Caco-2 (cell line): Measurements from ENCODE around the gene RAMP1. TPM values are rescaled to one million over a fixed set of nuclear protein-coding genes. Genes with fewer than 3 reads are reported as not detected.

Experiments used
- BruUV-seq: library from RNA; stranded (reverse); fragments of 400-500 nt; replicated peaks from 2 replicates; lab custom pipeline; 2021; lab: Mats Ljungman, UMichigan
- CTCF ChIA-PET: fragments of 300-600 bp; sonication (Branson Sonifier 250); formaldehyde crosslinking; loops from one replicate; lab custom pipeline; 2022; ENCODE audit warnings: antibody characterized with exemption; lab: Charles Lee
- POLR2A ChIA-PET: fragments of 300-600 bp; sonication (Branson Sonifier 250); formaldehyde crosslinking; loops from one replicate; lab custom pipeline; 2022; ENCODE audit warnings: antibody characterized with exemption; lab: Charles Lee
- DNase-seq, 2 experiments: peaks; one replicate each; pipeline versions ENCODE4 v3.0.0 to v3.0.0-alpha.2; 2020 to 2022
- H3K27me3 ChIP-seq: replicated peaks from 2 replicates; pipeline ENCODE4 v1.6.0; 2011; ENCODE audit warnings: low read length; ENCODE audit not compliant: control insufficient read depth, insufficient read depth
- H3K36me3 ChIP-seq: 2 replicates; pipeline ENCODE4 v1.5.1; 2011; ENCODE audit warnings: low read length; ENCODE audit not compliant: control insufficient read depth, insufficient read depth
- H3K4me1 ChIP-seq: fragments of 250-450 bp; sonication (Bioruptor Pico); 2 replicates; pipeline ENCODE4 v1.5.1; 2020; ENCODE audit warnings: mild to moderate bottlenecking
- H3K4me3 ChIP-seq: 2 replicates; pipeline ENCODE4 v1.5.1; 2011; ENCODE audit warnings: low read depth, mild to moderate bottlenecking, control low read depth, low read length
- H3K9me3 ChIP-seq: fragments of 250-450 bp; sonication (Bioruptor Pico); 2 replicates; pipeline ENCODE4 v1.5.1; 2020; ENCODE audit warnings: mild to moderate bottlenecking, moderate library complexity
- H3K27ac Mint-ChIP-seq: one replicate; pipeline ENCODE4 v1.8.0; 2022; ENCODE audit warnings: mixed read lengths; ENCODE audit not compliant: unreplicated experiment
- H3K27me3 Mint-ChIP-seq: one replicate; pipeline ENCODE4 v1.8.0; 2022; ENCODE audit warnings: mixed read lengths; ENCODE audit not compliant: insufficient read depth, unreplicated experiment
- H3K36me3 Mint-ChIP-seq: one replicate; pipeline ENCODE4 v1.8.0; 2022; ENCODE audit warnings: mild to moderate bottlenecking, mixed read lengths; ENCODE audit not compliant: insufficient read depth, unreplicated experiment
- H3K4me1 Mint-ChIP-seq: one replicate; pipeline ENCODE4 v1.8.0; 2022; ENCODE audit warnings: low read depth, mixed read lengths; ENCODE audit not compliant: unreplicated experiment
- H3K4me3 Mint-ChIP-seq: one replicate; pipeline ENCODE4 v1.8.0; 2022; ENCODE audit warnings: mild to moderate bottlenecking, moderate library complexity, mixed read lengths; ENCODE audit not compliant: unreplicated experiment
- H3K9me3 Mint-ChIP-seq: one replicate; pipeline ENCODE4 v1.8.0; 2022; ENCODE audit warnings: mixed read lengths; ENCODE audit not compliant: unreplicated experiment
- CTCF ChIP-seq, 2 experiments: fragments of 200-600 bp in 1 of 2; IDR thresholded peaks; 1 replicate in 1 of 2; 2 replicates in 1 of 2; pipeline versions ENCODE4 v1.5.1 to v1.8.0; 2011 to 2022; ENCODE audit warnings: antibody characterized with exemption in 1 of 2, control low read depth in 1 of 2, inconsistent platforms in 1 of 2, low read depth in 1 of 2, low read length in 1 of 2, mild to moderate bottlenecking in 1 of 2, moderate library complexity in 1 of 2; ENCODE audit not compliant: insufficient read depth in 1 of 2, severe bottlenecking in 1 of 2, unreplicated experiment in 1 of 2
- intact Hi-C: fragments of 100-400 bp; cut with micrococcal nuclease; formaldehyde crosslinking; loops from one replicate; pipeline ENCODE4 v1.10.0; 2022; ENCODE audit not compliant: unreplicated experiment
- total RNA-seq: library from RNA; stranded (reverse); gene quantifications from 2 replicates; pipeline ENCODE4 v1.2.3, GENCODE V29; 2022

The RAMP1 gene
- total RNA-seq, 1 experiment from 2014 or later, result 2.2 TPM

GRCh38 chr2:237879991-237880560, 20.7 kb downstream of the RAMP1 start:
- Histone ChIP-seq H3K4me1 (no peaks in the 10 kb centered on the region), H3K9me3 (no peaks in the 10 kb centered on the region), H3K27me3 (no peaks in the 10 kb centered on the region), H3K36me3 (no peaks in the 10 kb centered on the region), H3K4me3 (no peak overlapping the region)
- H3K27me3 Mint-ChIP-seq, result no peaks in the 10 kb centered on the region
- H3K36me3 Mint-ChIP-seq, result no peaks in the 10 kb centered on the region
- BruUV-seq, result no TSS peak
- no peak for DNase-seq
- H3K4me3 Mint-ChIP-seq, result no peak overlapping the region
- ChIA-PET CTCF (no interaction called here), POLR2A (no interaction called here)
- no peak overlapping the region for H3K27ac Mint-ChIP-seq
- H3K9me3 Mint-ChIP-seq, result no peaks in the 10 kb centered on the region
- no peak for TF ChIP-seq CTCF (IDR thresholded peaks at IDR 0.05; ENCODE audit: insufficient read depth in 1 of 2, low read depth in 1 of 2, low read length in 1 of 2, severe bottlenecking in 1 of 2, unreplicated experiment in 1 of 2)
- no peaks in the 10 kb centered on the region for H3K4me1 Mint-ChIP-seq
- intact Hi-C loops, result no loop called here

GRCh38 chr2:237882510-237883481, 23.4 kb downstream of the RAMP1 start:
- CTCF ChIA-PET, result no interaction called here
- H3K4me1 ChIP-seq, result no peaks in the 10 kb centered on the region
- no peaks in the 10 kb centered on the region for H3K36me3 Mint-ChIP-seq
- no peaks in the 10 kb centered on the region for H3K36me3 ChIP-seq
- TF ChIP-seq CTCF (IDR thresholded peaks at IDR 0.05; ENCODE audit: insufficient read depth in 1 of 2, low read depth in 1 of 2, low read length in 1 of 2, severe bottlenecking in 1 of 2, unreplicated experiment in 1 of 2), result no peak
- H3K27me3 Mint-ChIP-seq, result no peaks in the 10 kb centered on the region
- H3K27me3 ChIP-seq, result no peaks in the 10 kb centered on the region
- no peak overlapping the region for H3K4me3 Mint-ChIP-seq
- H3K4me3 ChIP-seq, result no peak overlapping the region
- H3K9me3 ChIP-seq, result no peaks in the 10 kb centered on the region
- H3K4me1 Mint-ChIP-seq, result no peaks in the 10 kb centered on the region
- intact Hi-C loops, result no loop called here
- BruUV-seq, result no TSS peak
- POLR2A ChIA-PET, result no interaction called here
- no peaks in the 10 kb centered on the region for H3K9me3 Mint-ChIP-seq
- no peak for DNase-seq
- H3K27ac Mint-ChIP-seq, result no peak overlapping the region

- H3K27ac Mint-ChIP-seq, result no peak overlapping the region
- no TSS peak for BruUV-seq
- POLR2A ChIA-PET, result no interaction called here
- no peaks in the 10 kb centered on the region for H3K4me1 ChIP-seq
- no peaks in the 10 kb centered on the region for H3K27me3 ChIP-seq
- intact Hi-C loops, result no loop called here
- H3K36me3 Mint-ChIP-seq, result no peaks in the 10 kb centered on the region
- no peak overlapping the region for H3K4me3 Mint-ChIP-seq
- no peaks in the 10 kb centered on the region for H3K9me3 ChIP-seq
- H3K4me1 Mint-ChIP-seq, result no peaks in the 10 kb centered on the region
- H3K9me3 Mint-ChIP-seq, result no peaks in the 10 kb centered on the region
- CTCF ChIA-PET, result no interaction called here
- TF ChIP-seq CTCF (IDR thresholded peaks at IDR 0.05; ENCODE audit: insufficient read depth in 1 of 2, low read depth in 1 of 2, low read length in 1 of 2, severe bottlenecking in 1 of 2, unreplicated experiment in 1 of 2), result no peak
- no peak overlapping the region for H3K4me3 ChIP-seq
- H3K27me3 Mint-ChIP-seq, result no peaks in the 10 kb centered on the region
- no peak for DNase-seq
- H3K36me3 ChIP-seq, result no peaks in the 10 kb centered on the region
Measured at GRCh38 chr2:237883951-237884446, 24.6 kb downstream of the RAMP1 start.
